ENCODE results near the gene CHD9NB. TPM values are rescaled to one million over a fixed set of nuclear protein-coding genes. Genes with fewer than 3 reads are reported as not detected.

CHD9NB gene
- polyA plus RNA-seq, 3 donors = not detected

- DNase-seq = no peak
These were observed 47.5 kb upstream of the CHD9NB start for GRCh38 chr16:53100131-53100748.

DNA sequence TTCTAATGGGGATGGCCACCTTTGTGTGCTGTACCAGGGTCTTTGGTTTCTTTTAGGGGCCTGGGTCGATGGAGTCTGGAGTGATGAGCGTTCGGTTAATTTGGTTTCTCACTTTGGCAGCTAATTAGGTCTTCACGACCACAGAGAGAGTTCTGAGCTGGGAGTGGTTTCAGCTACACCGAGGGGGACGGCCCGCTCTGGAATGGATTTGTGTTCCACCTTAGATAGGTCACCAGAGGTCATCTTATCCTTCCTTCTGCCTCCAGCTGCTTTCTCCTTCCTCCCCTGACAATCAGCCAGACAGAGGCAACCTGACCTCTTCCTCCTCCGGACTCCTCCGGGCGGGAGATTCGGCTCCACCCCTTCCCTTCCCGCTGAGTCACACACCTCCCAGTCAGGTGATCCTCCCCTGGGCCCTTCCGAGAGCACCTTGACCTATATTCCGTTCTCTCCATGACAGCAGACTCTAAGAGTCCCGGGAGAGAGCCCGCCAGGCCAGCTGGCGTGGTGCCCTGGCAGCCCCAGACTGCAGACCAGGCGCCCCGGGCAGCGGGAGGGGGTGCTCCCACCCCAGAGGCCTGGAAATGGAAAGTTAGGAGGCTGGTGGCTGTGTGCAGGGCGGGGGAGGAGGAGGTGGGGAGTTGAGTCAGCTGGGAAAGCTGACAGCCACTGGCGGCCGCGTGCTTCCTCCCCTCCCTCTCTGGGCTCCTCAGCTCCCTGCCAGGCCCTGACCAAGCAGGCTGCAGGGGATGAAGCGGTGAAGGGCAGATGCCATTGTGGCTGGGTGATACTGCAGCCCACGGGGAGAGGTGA is 46.8 kb upstream of the CHD9NB start:
- Histone ChIP-seq H3K4me2 (replicated peaks; ENCODE audit: extremely low read depth, low read length, poor library complexity, severe bottlenecking) (peak overlapping the region; percentile 94), H2AFZ (ENCODE audit: insufficient read depth, low read depth, low read length, poor library complexity, severe bottlenecking) (peak overlapping the region; percentile 90), H3K27me3 (ENCODE audit: control insufficient read depth in 2 of 2, insufficient read depth in 2 of 2, low read length in 2 of 2) (no peaks in the 10 kb centered on the region), H3K36me3 (replicated peaks in 1 of 2; ENCODE audit: control insufficient read depth in 1 of 2, insufficient read depth in 2 of 2, low read length in 2 of 2) (peaks cover 0 to 4% of the 10 kb centered on the region in 2 donors), H4K20me1 (ENCODE audit: insufficient read depth, low read length) (no peaks in the 10 kb centered on the region), H3K27ac (ENCODE audit: low read depth in 1 of 2, low read length in 2 of 2) (peak overlapping the region; percentile 75 to 95), H3K9me3 (replicated peaks in 1 of 2; ENCODE audit: control insufficient read depth in 1 of 2, insufficient read depth in 1 of 2, low read length in 2 of 2) (no peaks in the 10 kb centered on the region), H3K79me2 (ENCODE audit: insufficient read depth, low read length) (peaks cover 50% of the 10 kb centered on the region), H3K4me1 (ENCODE audit: control insufficient read depth in 1 of 2, insufficient read depth in 2 of 2, low read length in 2 of 2) (peaks cover 42 to 43% of the 10 kb centered on the region in 2 donors), H3K4me3 (replicated peaks in 1 of 3; ENCODE audit: low read depth in 2 of 3, low read length in 3 of 3) (peak overlapping the region; percentile 37 to 80 (median 38)), H3K9ac (ENCODE audit: insufficient read depth, low read length, poor library complexity, severe bottlenecking) (peak overlapping the region; percentile 79)
- Mint-ChIP-seq H3K27ac (peak overlapping the region; percentile 92 to 97 (median 96)), H3K4me1 (peaks cover 37% of the 10 kb centered on the region), H3K36me3 (peaks cover 2 to 4% of the 10 kb centered on the region in 2 donors), H3K9me3 (no peaks in the 10 kb centered on the region), H3K27me3 (ENCODE audit: low read depth in 3 of 3) (peaks cover 0 to 3% (median 0%) of the 10 kb centered on the region in 3 donors), H3K4me3 (peak overlapping the region; percentile 77 to 91)
- WGBS (ENCODE audit: insufficient coverage) = under 1% methylated on average over 15 of the region's 26 CpGs
- DNase-seq = peak; percentile 61 to 76 (median 75)
- TF ChIP-seq, protein P1, sequence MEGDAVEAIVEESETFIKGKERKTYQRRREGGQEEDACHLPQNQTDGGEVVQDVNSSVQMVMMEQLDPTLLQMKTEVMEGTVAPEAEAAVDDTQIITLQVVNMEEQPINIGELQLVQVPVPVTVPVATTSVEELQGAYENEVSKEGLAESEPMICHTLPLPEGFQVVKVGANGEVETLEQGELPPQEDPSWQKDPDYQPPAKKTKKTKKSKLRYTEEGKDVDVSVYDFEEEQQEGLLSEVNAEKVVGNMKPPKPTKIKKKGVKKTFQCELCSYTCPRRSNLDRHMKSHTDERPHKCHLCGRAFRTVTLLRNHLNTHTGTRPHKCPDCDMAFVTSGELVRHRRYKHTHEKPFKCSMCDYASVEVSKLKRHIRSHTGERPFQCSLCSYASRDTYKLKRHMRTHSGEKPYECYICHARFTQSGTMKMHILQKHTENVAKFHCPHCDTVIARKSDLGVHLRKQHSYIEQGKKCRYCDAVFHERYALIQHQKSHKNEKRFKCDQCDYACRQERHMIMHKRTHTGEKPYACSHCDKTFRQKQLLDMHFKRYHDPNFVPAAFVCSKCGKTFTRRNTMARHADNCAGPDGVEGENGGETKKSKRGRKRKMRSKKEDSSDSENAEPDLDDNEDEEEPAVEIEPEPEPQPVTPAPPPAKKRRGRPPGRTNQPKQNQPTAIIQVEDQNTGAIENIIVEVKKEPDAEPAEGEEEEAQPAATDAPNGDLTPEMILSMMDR (IDR thresholded peaks at IDR 0.05) = no peak
- intact Hi-C loops (cut with micrococcal nuclease) = loop anchor here in 1 of 2 donors (2.0 kb wide), 1 partner anchor 31 kb away; no protein-coding TSS in a partner anchor

More at GRCh38 chr16:53100131-53100748, 47.5 kb upstream of the CHD9NB start:
- WGBS (ENCODE audit: insufficient coverage) = 100% methylated on average over 1 of the region's 9 CpGs
- Mint-ChIP-seq H3K27ac (peak overlapping the region; percentile 84 to 97 (median 95)), H3K4me1 (peaks cover 32% of the 10 kb centered on the region), H3K4me3 (peak overlapping the region; percentile 77 to 91), H3K9me3 (no peaks in the 10 kb centered on the region), H3K27me3 (ENCODE audit: low read depth in 3 of 3) (no peaks in the 10 kb centered on the region), H3K36me3 (peaks cover 2 to 4% of the 10 kb centered on the region in 2 donors)
- intact Hi-C loops (cut with micrococcal nuclease) = no loop called here
- peak overlapping the region in 2 of 3 experiments; percentile 38 to 80 for H3K4me3 ChIP-seq (replicated peaks in 1 of 3; ENCODE audit: low read depth in 2 of 3, low read length in 3 of 3)
- TF ChIP-seq, protein P1 (IDR thresholded peaks at IDR 0.05) = no peak
- peaks cover 0 to 4% of the 10 kb centered on the region in 2 donors for H3K36me3 ChIP-seq (replicated peaks in 1 of 2; ENCODE audit: control insufficient read depth in 1 of 2, insufficient read depth in 2 of 2, low read length in 2 of 2)
- H3K4me1 ChIP-seq (ENCODE audit: control insufficient read depth in 1 of 2, insufficient read depth in 2 of 2, low read length in 2 of 2) = peaks cover 37 to 41% of the 10 kb centered on the region in 2 donors
- peak overlapping the region; percentile 90 for H2AFZ ChIP-seq (ENCODE audit: insufficient read depth, low read depth, low read length, poor library complexity, severe bottlenecking)
- H3K79me2 ChIP-seq (ENCODE audit: insufficient read depth, low read length) = peaks cover 50% of the 10 kb centered on the region
- H4K20me1 ChIP-seq (ENCODE audit: insufficient read depth, low read length) = no peaks in the 10 kb centered on the region
- peak overlapping the region; percentile 75 to 95 for H3K27ac ChIP-seq (ENCODE audit: low read depth in 1 of 2, low read length in 2 of 2)
- no peaks in the 10 kb centered on the region for H3K27me3 ChIP-seq (ENCODE audit: control insufficient read depth in 2 of 2, insufficient read depth in 2 of 2, low read length in 2 of 2)
- H3K9me3 ChIP-seq (replicated peaks in 1 of 2; ENCODE audit: control insufficient read depth in 1 of 2, insufficient read depth in 1 of 2, low read length in 2 of 2) = no peaks in the 10 kb centered on the region
- H3K4me2 ChIP-seq (replicated peaks; ENCODE audit: extremely low read depth, low read length, poor library complexity, severe bottlenecking) = peak overlapping the region; percentile 94
- H3K9ac ChIP-seq (ENCODE audit: insufficient read depth, low read length, poor library complexity, severe bottlenecking) = peak overlapping the region; percentile 79
